GM23338 (cell line): Measurements from ENCODE around the gene NCOA7. TPM values are rescaled to one million over a fixed set of nuclear protein-coding genes. Genes with fewer than 3 reads are reported as not detected.

ENCODE experiments used
- ATAC-seq: fragments of 200-7000 bp; cut with Tn5 transposase; 3 replicates; pipeline ENCODE4 v1.9.1; 2020
- DNase-seq: peaks from one replicate; pipeline ENCODE4 v3.0.0-alpha.2; 2015; ENCODE audit warnings: low spot score
- H2AFZ ChIP-seq: fragments of 200-600 bp; sonication (generic); 2 replicates; pipeline ENCODE4 v1.8.0; 2016; ENCODE audit warnings: antibody characterized with exemption, mild to moderate bottlenecking, moderate library complexity
- H3F3A ChIP-seq: fragments of 200-600 bp; sonication (generic); replicated peaks from 2 replicates; pipeline ENCODE4 v1.8.0; 2017; ENCODE audit warnings: antibody characterized with exemption, mixed run types, low read depth
- H3K27ac ChIP-seq: fragments of 200-600 bp; sonication (generic); 2 replicates; pipeline ENCODE4 v1.6.1; 2016; ENCODE audit warnings: low read depth
- H3K27me3 ChIP-seq: fragments of 200-600 bp; sonication (generic); 2 replicates; pipeline ENCODE4 v1.8.0; 2016; ENCODE audit warnings: mild to moderate bottlenecking, mixed run types, moderate library complexity; ENCODE audit not compliant: insufficient read depth
- H3K36me3 ChIP-seq: fragments of 200-600 bp; sonication (generic); 2 replicates; pipeline ENCODE4 v1.8.0; 2016; ENCODE audit warnings: mild to moderate bottlenecking; ENCODE audit not compliant: insufficient read depth
- H3K4me1 ChIP-seq: fragments of 200-600 bp; sonication (generic); 2 replicates; pipeline ENCODE4 v1.8.0; 2016; ENCODE audit warnings: mild to moderate bottlenecking, moderate library complexity; ENCODE audit not compliant: insufficient read depth
- H3K4me2 ChIP-seq: fragments of 200-600 bp; sonication (generic); 2 replicates; pipeline ENCODE4 v1.7.1; 2017; ENCODE audit warnings: mixed run types
- H3K4me3 ChIP-seq: fragments of 200-600 bp; sonication (generic); 2 replicates; pipeline ENCODE4 v1.6.1; 2016; ENCODE audit warnings: mixed run types
- H3K79me2 ChIP-seq: fragments of 200-600 bp; sonication (generic); replicated peaks from 2 replicates; pipeline ENCODE4 v1.8.0; 2017; ENCODE audit warnings: mild to moderate bottlenecking; ENCODE audit not compliant: insufficient read depth
- H3K9me2 ChIP-seq: fragments of 200-600 bp; sonication (generic); 2 replicates; pipeline ENCODE4 v1.8.0; 2017; ENCODE audit not compliant: insufficient read depth
- H4K20me1 ChIP-seq: fragments of 200-600 bp; sonication (generic); replicated peaks from 2 replicates; pipeline ENCODE4 v1.8.0; 2017; ENCODE audit warnings: mild to moderate bottlenecking; ENCODE audit not compliant: insufficient read depth
- H3K27ac Mint-ChIP-seq: 2 replicates; pipeline ENCODE4 v1.8.0; 2020; ENCODE audit warnings: inconsistent platforms, mild to moderate bottlenecking, moderate library complexity, mixed read lengths
- H3K27me3 Mint-ChIP-seq: 3 replicates; pipeline ENCODE4 v1.8.0; 2022; ENCODE audit warnings: low read depth, mild to moderate bottlenecking, moderate library complexity, mixed read lengths, inconsistent platforms; ENCODE audit not compliant: insufficient read depth, poor library complexity
- H3K36me3 Mint-ChIP-seq: 3 replicates; pipeline ENCODE4 v1.8.0; 2021; ENCODE audit warnings: low read depth, mild to moderate bottlenecking, inconsistent platforms, moderate library complexity, mixed read lengths
- H3K4me1 Mint-ChIP-seq: 3 replicates; pipeline ENCODE4 v1.8.0; 2020; ENCODE audit warnings: mild to moderate bottlenecking, inconsistent platforms, mixed read lengths
- H3K4me3 Mint-ChIP-seq: 3 replicates; pipeline ENCODE4 v1.8.0; 2021; ENCODE audit warnings: moderate library complexity, mild to moderate bottlenecking, inconsistent platforms, mixed read lengths
- H3K9me3 Mint-ChIP-seq: 3 replicates; pipeline ENCODE4 v1.8.0; 2020; ENCODE audit warnings: moderate library complexity, mild to moderate bottlenecking, inconsistent platforms, mixed read lengths
- EZH2phosphoT487 ChIP-seq: fragments of 200-600 bp; sonication (generic); IDR thresholded peaks from one replicate; pipeline ENCODE4 v1.8.1; 2018; ENCODE audit warnings: antibody characterized with exemption; ENCODE audit not compliant: unreplicated experiment
- JUNB ChIP-seq: IDR thresholded peaks from one replicate; pipeline ENCODE4 v1.6.1; 2016; ENCODE audit warnings: antibody characterized with exemption; ENCODE audit not compliant: unreplicated experiment
- STAT1 ChIP-seq: IDR thresholded peaks from one replicate; pipeline ENCODE4 v1.6.1; 2016; ENCODE audit warnings: antibody characterized with exemption; ENCODE audit not compliant: unreplicated experiment
- ZNF462 ChIP-seq: fragments of 250-450 bp; sonication (Bioruptor Pico); IDR thresholded peaks from 2 replicates; pipeline ENCODE4 v1.5.0; 2020; ENCODE audit warnings: mild to moderate bottlenecking, moderate library complexity
- polyA plus RNA-seq: library from polyadenylated mRNA; unstranded; fragments of >200 nt; fragmentation: Nextera tagmentation; extraction: Ambion mirVana; gene quantifications from 2 replicates; pipeline ENCODE4 v1.2.1, GENCODE V29; 2016
- total RNA-seq: library from RNA; depleted of rRNA; stranded (reverse); fragments of >200 nt; shearing (Covaris generic); gene quantifications from 2 replicates; pipeline ENCODE4 v1.2.3, GENCODE V29; 2014
- TF ChIP-seq, protein P1 (sequence below), 2 experiments: fragments of 200-600 bp in 1 of 2; sonication (generic) in 1 of 2; conservative IDR thresholded peaks; 2 replicates each; pipeline versions ENCODE4 v1.5.1 to v1.6.1; 2016 to 2017; ENCODE audit warnings: antibody characterized with exemption in 2 of 2, low read depth in 2 of 2, mild to moderate bottlenecking in 2 of 2, moderate library complexity in 1 of 2

NCOA7 gene
- total and polyA plus RNA-seq, 2 experiments from 2014 or later, result 9.3 to 15.7 TPM

DNA sequence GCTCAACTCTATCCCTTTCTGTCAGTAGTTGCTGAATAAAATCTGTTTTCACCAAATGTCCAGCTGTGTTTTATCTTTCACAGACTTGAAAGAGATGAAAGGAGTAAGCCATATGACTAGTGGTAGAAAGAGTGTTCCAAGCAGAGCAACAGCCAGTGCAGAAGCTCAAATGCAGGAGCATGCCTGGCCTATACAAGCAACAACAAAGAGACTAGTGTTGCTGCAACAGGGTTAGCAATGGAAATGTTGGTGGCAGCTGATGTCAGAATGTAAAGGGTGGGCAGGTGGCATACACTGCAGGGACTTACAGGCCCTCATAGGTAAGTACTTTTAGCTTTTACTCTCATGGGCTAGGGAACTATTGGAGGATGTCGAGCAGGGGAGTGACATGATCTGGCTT, 160.6 kb downstream of the NCOA7 start (continued):
- TF ChIP-seq ZNF462 (no peak), EZH2phosphoT487 (no peak)

GRCh38 chr6:125952764-125953501, 162.2 kb downstream of the NCOA7 start:
- H3K27ac Mint-ChIP-seq, result no peak overlapping the region
- H3K4me3 Mint-ChIP-seq, result no peak overlapping the region
- H3K9me2 ChIP-seq, result no peaks in the 10 kb centered on the region
- no peaks in the 10 kb centered on the region for H3F3A ChIP-seq
- peaks cover 3% of the 10 kb centered on the region for H3K27me3 Mint-ChIP-seq
- H3K4me1 ChIP-seq, result peaks cover 10% of the 10 kb centered on the region
- no peaks in the 10 kb centered on the region for H3K79me2 ChIP-seq
- DNase-seq, result peak; percentile 54
- TF ChIP-seq, protein P1, sequence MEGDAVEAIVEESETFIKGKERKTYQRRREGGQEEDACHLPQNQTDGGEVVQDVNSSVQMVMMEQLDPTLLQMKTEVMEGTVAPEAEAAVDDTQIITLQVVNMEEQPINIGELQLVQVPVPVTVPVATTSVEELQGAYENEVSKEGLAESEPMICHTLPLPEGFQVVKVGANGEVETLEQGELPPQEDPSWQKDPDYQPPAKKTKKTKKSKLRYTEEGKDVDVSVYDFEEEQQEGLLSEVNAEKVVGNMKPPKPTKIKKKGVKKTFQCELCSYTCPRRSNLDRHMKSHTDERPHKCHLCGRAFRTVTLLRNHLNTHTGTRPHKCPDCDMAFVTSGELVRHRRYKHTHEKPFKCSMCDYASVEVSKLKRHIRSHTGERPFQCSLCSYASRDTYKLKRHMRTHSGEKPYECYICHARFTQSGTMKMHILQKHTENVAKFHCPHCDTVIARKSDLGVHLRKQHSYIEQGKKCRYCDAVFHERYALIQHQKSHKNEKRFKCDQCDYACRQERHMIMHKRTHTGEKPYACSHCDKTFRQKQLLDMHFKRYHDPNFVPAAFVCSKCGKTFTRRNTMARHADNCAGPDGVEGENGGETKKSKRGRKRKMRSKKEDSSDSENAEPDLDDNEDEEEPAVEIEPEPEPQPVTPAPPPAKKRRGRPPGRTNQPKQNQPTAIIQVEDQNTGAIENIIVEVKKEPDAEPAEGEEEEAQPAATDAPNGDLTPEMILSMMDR (conservative IDR thresholded peaks at IDR 0.05; ENCODE audit: low read depth in 2 of 2), result peak; percentile 25 to 64; a peak in 3 of 4 replicates
- no peak for TF ChIP-seq JUNB
- TF ChIP-seq STAT1, result no peak
- peaks cover 9% of the 10 kb centered on the region for H3K4me1 Mint-ChIP-seq
- H4K20me1 ChIP-seq, result no peaks in the 10 kb centered on the region
- H3K27ac ChIP-seq, result no peak overlapping the region
- peak overlapping the region; percentile 28; the same call in 1 of the 2 replicates for H2AFZ ChIP-seq
- no peak overlapping the region for H3K4me2 ChIP-seq
- peaks cover 5% of the 10 kb centered on the region; the same call in 2 of the 3 replicates for H3K36me3 Mint-ChIP-seq
- no peak overlapping the region for H3K4me3 ChIP-seq
- no peaks in the 10 kb centered on the region for H3K36me3 ChIP-seq
- ATAC-seq, result peak; percentile 15
- peaks cover 16% of the 10 kb centered on the region for H3K9me3 Mint-ChIP-seq
- H3K27me3 ChIP-seq, result no peaks in the 10 kb centered on the region
